GM19099 (cell line): ENCODE data around the gene GPI.

Source experiments
- POLR2A ChIP-seq: IDR thresholded peaks from 3 replicates; pipeline ENCODE4 v1.6.1; 2011; ENCODE audit warnings: low read depth; ENCODE audit not compliant: insufficient read length; ENCODE audit errors: extremely low read depth

GPI gene

DNA sequence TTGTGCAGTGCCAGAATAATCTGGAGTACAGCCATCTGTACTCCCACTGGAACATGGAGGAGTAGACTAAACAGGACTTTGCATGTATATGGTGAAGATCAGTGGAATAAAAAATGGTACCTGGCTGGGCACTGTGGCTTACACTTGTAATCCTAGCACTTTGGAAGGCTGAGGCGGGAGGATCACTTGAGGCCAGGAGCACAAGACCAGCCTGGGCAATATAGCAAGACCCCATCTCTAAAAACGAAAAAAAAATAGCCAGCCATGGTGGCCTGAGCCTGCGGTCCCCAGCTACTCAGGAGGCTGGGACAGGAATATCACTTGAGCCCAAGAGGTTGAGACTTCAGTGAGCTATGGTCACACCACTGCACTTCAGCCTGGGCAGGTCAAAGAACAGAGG lies 83.2 kb downstream of the GPI start:
- TF ChIP-seq POLR2A, result no peak
